Measurements from ENCODE around the gene LCLAT1.
"Not testable (repeated sequence)": the region's sequence is repeated elsewhere in the genome, so short reads cannot be mapped to it uniquely, and the experiment has no call there.

Gene LCLAT1

GRCh38 chr2:30612371-30612770 is 165.3 kb downstream of the LCLAT1 start:
- no peak for DNase-seq

- no peak for DNase-seq
Observed at GRCh38 chr2:30613001-30613400, 166.0 kb downstream of the LCLAT1 start.

GRCh38 chr2:30614227-30614626 is 167.2 kb downstream of the LCLAT1 start:
- not testable (repeated sequence) for DNase-seq

- no peak for DNase-seq
Observed at GRCh38 chr2:30615926-30616325, 168.9 kb downstream of the LCLAT1 start.

GRCh38 chr2:30620102-30620501 is 173.1 kb downstream of the LCLAT1 start:
- no peak for DNase-seq

GRCh38 chr2:30621836-30622235 is 174.8 kb downstream of the LCLAT1 start:
- no peak for DNase-seq

- no peak for DNase-seq
Observed at GRCh38 chr2:30622452-30622851, 175.4 kb downstream of the LCLAT1 start.

- no peak for DNase-seq
Observed at GRCh38 chr2:30625276-30625675, 178.2 kb downstream of the LCLAT1 start.

- no peak for DNase-seq
Observed at GRCh38 chr2:30625701-30626100, 178.7 kb downstream of the LCLAT1 start.

GRCh38 chr2:30626397-30626796 is 179.4 kb downstream of the LCLAT1 start:
- DNase-seq: no peak

GRCh38 chr2:30627151-30627550 is 180.1 kb downstream of the LCLAT1 start:
- DNase-seq: no peak

- DNase-seq: peak; percentile 87
Observed at GRCh38 chr2:30628341-30628740, 181.3 kb downstream of the LCLAT1 start.

- no peak for DNase-seq
Observed at GRCh38 chr2:30629866-30630265, 182.8 kb downstream of the LCLAT1 start.

GRCh38 chr2:30631051-30631671 is 184.1 kb downstream of the LCLAT1 start:
- DNase-seq: no peak

- DNase-seq: no peak
Observed at GRCh38 chr2:30633039-30633438, 186.0 kb downstream of the LCLAT1 start.

GRCh38 chr2:30636311-30636710 is 189.3 kb downstream of the LCLAT1 start:
- DNase-seq: no peak

- DNase-seq: no peak
Observed at GRCh38 chr2:30639836-30640235, 192.8 kb downstream of the LCLAT1 start.

GRCh38 chr2:30641765-30642345 is 194.8 kb downstream of the LCLAT1 start:
- no peak for DNase-seq

GRCh38 chr2:30643013-30643412 is 196.0 kb downstream of the LCLAT1 start:
- DNase-seq: not testable (repeated sequence)

- no peak for DNase-seq
Observed at GRCh38 chr2:30643674-30644073, 196.6 kb downstream of the LCLAT1 start.

GRCh38 chr2:30645081-30645744 is 198.2 kb downstream of the LCLAT1 start:
- no peak for DNase-seq

GRCh38 chr2:30645745-30646119 is 198.7 kb downstream of the LCLAT1 start:
- DNase-seq: no peak

- DNase-seq: no peak
Observed at GRCh38 chr2:30647752-30648457, 200.9 kb downstream of the LCLAT1 start.

GRCh38 chr2:30649278-30649677 is 202.2 kb downstream of the LCLAT1 start:
- no peak for DNase-seq
